A673 (cell line): Measurements from ENCODE around the gene TRAM2. TPM values are rescaled to one million over a fixed set of nuclear protein-coding genes. Genes with fewer than 3 reads are reported as not detected.
"Not testable (repeated sequence)": the region's sequence is repeated elsewhere in the genome, so short reads cannot be mapped to it uniquely, and the experiment has no call there.

Experiments used
- BruUV-seq: library from RNA; stranded (reverse); fragments of 400-500 nt; replicated peaks from 2 replicates; lab custom pipeline; 2021; lab: Mats Ljungman, UMichigan
- CTCF ChIA-PET: fragments of 300-600 bp; sonication (Branson Sonifier 250); formaldehyde crosslinking; loops from one replicate; lab custom pipeline; 2022; ENCODE audit warnings: antibody characterized with exemption; lab: Charles Lee
- POLR2A ChIA-PET: fragments of 300-600 bp; sonication (Branson Sonifier 250); formaldehyde crosslinking; loops from one replicate; lab custom pipeline; 2022; ENCODE audit warnings: antibody characterized with exemption; ENCODE audit not compliant: low non-redundant PET; lab: Charles Lee
- DNase-seq: peaks from one replicate; pipeline ENCODE4 v3.0.0-alpha.2; 2015; ENCODE audit warnings: low spot score
- H3K27ac ChIP-seq: fragments of 200-600 bp; sonication (generic); 2 replicates; pipeline ENCODE4 v1.5.1; 2016; ENCODE audit warnings: mixed run types, low read depth, mild to moderate bottlenecking, mixed read lengths, antibody characterized with exemption, low read length; ENCODE audit not compliant: poor library complexity, severe bottlenecking
- H3K27me3 ChIP-seq: fragments of 200-600 bp; sonication (generic); replicated peaks from 2 replicates; pipeline ENCODE4 v1.6.1; 2017; ENCODE audit warnings: mixed run types, low read depth, mild to moderate bottlenecking, mixed read lengths, antibody characterized with exemption, low read length; ENCODE audit not compliant: insufficient read depth, poor library complexity
- H3K36me3 ChIP-seq: fragments of 200-600 bp; sonication (generic); 2 replicates; pipeline ENCODE4 v1.6.1; 2016; ENCODE audit warnings: mixed run types, mild to moderate bottlenecking, mixed read lengths, antibody characterized with exemption, low read length; ENCODE audit not compliant: insufficient read depth, poor library complexity, severe bottlenecking
- H3K4me1 ChIP-seq: fragments of 200-600 bp; sonication (generic); 2 replicates; pipeline ENCODE4 v1.6.1; 2017; ENCODE audit warnings: mixed run types, mild to moderate bottlenecking, mixed read lengths, antibody characterized with exemption, low read length; ENCODE audit not compliant: insufficient read depth, poor library complexity, severe bottlenecking
- H3K4me3 ChIP-seq: fragments of 200-600 bp; sonication (generic); 2 replicates; pipeline ENCODE4 v1.5.1; 2016; ENCODE audit warnings: low read depth, mixed run types, mild to moderate bottlenecking, mixed read lengths, low read length; ENCODE audit not compliant: poor library complexity, severe bottlenecking
- H3K9me3 ChIP-seq: fragments of 200-600 bp; sonication (generic); 2 replicates; pipeline ENCODE4 v1.6.1; 2016; ENCODE audit warnings: mixed run types, low read depth, mild to moderate bottlenecking, mixed read lengths, antibody characterized with exemption, low read length; ENCODE audit not compliant: poor library complexity, severe bottlenecking
- EZH2 ChIP-seq: fragments of 200-600 bp; sonication (generic); IDR thresholded peaks from 2 replicates; pipeline ENCODE4 v1.6.1; 2017; ENCODE audit warnings: borderline replicate concordance, low read depth, mild to moderate bottlenecking, mixed read lengths, antibody characterized with exemption, low read length; ENCODE audit not compliant: poor library complexity, severe bottlenecking
- intact Hi-C: fragments of 100-400 bp; cut with micrococcal nuclease; formaldehyde crosslinking; loops from one replicate; pipeline ENCODE4 v1.10.0; 2022; ENCODE audit not compliant: unreplicated experiment
- total RNA-seq: library from RNA; stranded (reverse); gene quantifications from 2 replicates; pipeline ENCODE4 v1.2.3, GENCODE V29; 2021
- TF ChIP-seq, protein P1 (sequence below): fragments of 300-800, 200-600 bp; sonication (generic); conservative IDR thresholded peaks from 2 replicates; pipeline ENCODE4 v1.5.1; 2017; ENCODE audit warnings: low read depth, mild to moderate bottlenecking, antibody characterized with exemption, low read length, moderate library complexity, mixed read lengths

The TRAM2 gene
- total RNA-seq, 1 experiment from 2014 or later: 21.9 TPM

DNA sequence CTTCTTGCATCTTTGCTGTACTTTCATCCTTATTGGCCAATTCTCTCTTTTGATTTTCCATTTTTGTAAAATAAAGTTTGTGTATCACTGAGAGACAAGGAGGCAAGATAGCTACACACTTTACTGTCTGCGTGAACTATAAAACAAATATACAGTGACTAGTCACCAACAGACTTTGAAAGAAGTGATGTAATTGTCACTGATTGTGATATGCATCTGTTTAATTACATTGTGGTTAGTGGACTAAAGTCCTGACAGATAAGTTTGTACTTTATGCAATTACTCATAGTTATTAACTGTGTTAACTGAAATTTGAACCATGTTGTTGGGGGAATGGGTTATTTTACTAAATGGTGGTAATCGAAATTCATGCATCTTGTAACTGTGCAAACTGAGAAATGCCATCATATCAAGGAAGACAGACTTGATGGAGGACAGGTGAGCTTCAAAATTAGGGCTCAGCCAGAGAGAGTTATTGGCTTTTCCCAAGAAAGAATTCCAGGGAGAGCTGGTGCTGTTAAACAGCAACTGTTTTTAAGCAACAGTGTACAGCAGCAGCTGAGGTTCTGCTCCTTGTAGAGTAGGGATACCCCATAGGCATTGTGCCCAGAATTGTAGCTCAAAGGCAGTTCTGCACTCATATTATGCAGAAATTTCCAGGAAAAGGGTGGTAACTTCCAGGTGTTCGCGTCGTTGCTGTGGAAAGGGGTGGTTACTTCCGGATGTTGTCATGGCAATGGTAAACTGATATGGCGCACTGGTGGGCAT lies 93.8 kb downstream of the TRAM2 start:
- Histone ChIP-seq H3K27me3 (no peaks in the 10 kb centered on the region), H3K4me3 (no peak overlapping the region), H3K9me3 (no peaks in the 10 kb centered on the region), H3K36me3 (no peaks in the 10 kb centered on the region), H3K27ac (no peak overlapping the region), H3K4me1 (no peaks in the 10 kb centered on the region)
- intact Hi-C loops: no loop called here
- BruUV-seq: no TSS peak
- ChIA-PET CTCF (no interaction called here), POLR2A (no interaction called here)
- TF ChIP-seq, protein P1, sequence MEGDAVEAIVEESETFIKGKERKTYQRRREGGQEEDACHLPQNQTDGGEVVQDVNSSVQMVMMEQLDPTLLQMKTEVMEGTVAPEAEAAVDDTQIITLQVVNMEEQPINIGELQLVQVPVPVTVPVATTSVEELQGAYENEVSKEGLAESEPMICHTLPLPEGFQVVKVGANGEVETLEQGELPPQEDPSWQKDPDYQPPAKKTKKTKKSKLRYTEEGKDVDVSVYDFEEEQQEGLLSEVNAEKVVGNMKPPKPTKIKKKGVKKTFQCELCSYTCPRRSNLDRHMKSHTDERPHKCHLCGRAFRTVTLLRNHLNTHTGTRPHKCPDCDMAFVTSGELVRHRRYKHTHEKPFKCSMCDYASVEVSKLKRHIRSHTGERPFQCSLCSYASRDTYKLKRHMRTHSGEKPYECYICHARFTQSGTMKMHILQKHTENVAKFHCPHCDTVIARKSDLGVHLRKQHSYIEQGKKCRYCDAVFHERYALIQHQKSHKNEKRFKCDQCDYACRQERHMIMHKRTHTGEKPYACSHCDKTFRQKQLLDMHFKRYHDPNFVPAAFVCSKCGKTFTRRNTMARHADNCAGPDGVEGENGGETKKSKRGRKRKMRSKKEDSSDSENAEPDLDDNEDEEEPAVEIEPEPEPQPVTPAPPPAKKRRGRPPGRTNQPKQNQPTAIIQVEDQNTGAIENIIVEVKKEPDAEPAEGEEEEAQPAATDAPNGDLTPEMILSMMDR: no peak
- no peak for TF ChIP-seq EZH2
- DNase-seq: no peak

DNA sequence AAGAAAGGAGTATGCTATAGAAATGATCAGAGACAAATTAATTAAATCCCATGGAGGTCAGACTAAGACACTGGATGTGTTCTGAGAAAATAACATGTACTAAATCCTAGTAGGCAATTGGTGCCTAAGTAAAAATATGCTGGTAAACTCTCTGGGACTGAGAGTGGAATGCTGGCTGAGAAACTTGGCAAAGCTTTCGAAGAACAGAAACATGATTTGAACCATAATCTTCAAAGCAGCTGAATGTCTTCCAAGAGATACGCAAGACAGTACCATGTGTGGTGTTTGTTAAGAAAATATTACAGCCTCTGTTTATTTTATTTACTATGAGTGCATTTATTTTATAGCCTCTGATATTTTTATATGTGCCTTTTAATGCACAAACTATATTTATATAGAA lies 101.6 kb downstream of the TRAM2 start:
- POLR2A ChIA-PET: no interaction called here
- CTCF ChIA-PET: no interaction called here
- H3K9me3 ChIP-seq: no peaks in the 10 kb centered on the region
- no peaks in the 10 kb centered on the region for H3K36me3 ChIP-seq
- DNase-seq: no peak
- no peak for TF ChIP-seq EZH2
- TF ChIP-seq, protein P1: no peak
- intact Hi-C loops: no loop called here
- no peak overlapping the region for H3K4me3 ChIP-seq
- no peaks in the 10 kb centered on the region for H3K27me3 ChIP-seq
- no peak overlapping the region for H3K27ac ChIP-seq
- BruUV-seq: no TSS peak
- no peaks in the 10 kb centered on the region for H3K4me1 ChIP-seq

DNA sequence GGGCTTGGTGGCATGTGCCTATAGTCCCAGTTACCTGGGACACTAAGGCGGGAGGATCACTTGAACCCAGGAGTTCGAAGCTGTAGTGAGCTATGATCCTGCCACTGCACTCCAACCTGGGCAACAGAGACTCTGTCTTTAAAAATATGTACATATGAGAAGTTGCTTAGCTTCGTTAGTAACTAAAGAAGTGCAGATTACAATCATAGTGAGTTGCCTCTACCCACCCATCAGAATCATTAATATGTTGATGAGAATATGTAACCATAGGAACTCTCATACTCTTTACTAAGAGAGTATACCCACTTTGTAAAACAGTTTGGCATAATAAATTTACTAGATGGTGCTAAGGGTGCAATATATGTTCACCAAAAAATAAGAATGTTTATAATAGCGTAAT lies 102.7 kb downstream of the TRAM2 start:
- Histone ChIP-seq H3K36me3 (no peaks in the 10 kb centered on the region), H3K27me3 (no peaks in the 10 kb centered on the region), H3K9me3 (no peaks in the 10 kb centered on the region), H3K4me1 (no peaks in the 10 kb centered on the region), H3K27ac (no peak overlapping the region), H3K4me3 (no peak overlapping the region)
- intact Hi-C loops: no loop called here
- TF ChIP-seq, protein P1: no peak
- ChIA-PET CTCF (no interaction called here), POLR2A (no interaction called here)
- no peak for DNase-seq
- no TSS peak for BruUV-seq

DNA sequence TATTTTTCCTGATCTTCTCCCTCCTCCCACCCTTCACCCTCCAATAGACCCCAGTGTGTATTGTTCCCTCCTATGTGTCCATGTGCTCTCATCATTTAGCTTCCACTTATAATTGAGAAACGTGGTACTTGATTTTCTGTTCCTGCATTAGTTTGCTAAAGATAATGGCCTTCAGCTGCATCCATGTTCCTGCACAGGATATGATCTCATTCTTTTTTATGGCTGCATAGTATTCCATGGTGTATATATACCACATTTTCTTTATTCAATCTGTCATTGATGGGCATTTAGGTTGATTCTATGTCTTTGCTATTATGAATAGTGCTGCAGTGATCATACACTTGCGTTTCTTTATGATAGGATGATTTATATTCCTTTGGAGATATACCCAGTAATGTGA lies 115.7 kb downstream of the TRAM2 start:
- H3K4me1 ChIP-seq, H3K27ac ChIP-seq, H3K4me3 ChIP-seq, BruUV-seq, H3K9me3 ChIP-seq, intact Hi-C loops, H3K36me3 ChIP-seq, POLR2A ChIA-PET, CTCF ChIA-PET, DNase-seq, H3K27me3 ChIP-seq: not testable (repeated sequence)
